ENCODE results near the gene MRPL12.

DNA sequence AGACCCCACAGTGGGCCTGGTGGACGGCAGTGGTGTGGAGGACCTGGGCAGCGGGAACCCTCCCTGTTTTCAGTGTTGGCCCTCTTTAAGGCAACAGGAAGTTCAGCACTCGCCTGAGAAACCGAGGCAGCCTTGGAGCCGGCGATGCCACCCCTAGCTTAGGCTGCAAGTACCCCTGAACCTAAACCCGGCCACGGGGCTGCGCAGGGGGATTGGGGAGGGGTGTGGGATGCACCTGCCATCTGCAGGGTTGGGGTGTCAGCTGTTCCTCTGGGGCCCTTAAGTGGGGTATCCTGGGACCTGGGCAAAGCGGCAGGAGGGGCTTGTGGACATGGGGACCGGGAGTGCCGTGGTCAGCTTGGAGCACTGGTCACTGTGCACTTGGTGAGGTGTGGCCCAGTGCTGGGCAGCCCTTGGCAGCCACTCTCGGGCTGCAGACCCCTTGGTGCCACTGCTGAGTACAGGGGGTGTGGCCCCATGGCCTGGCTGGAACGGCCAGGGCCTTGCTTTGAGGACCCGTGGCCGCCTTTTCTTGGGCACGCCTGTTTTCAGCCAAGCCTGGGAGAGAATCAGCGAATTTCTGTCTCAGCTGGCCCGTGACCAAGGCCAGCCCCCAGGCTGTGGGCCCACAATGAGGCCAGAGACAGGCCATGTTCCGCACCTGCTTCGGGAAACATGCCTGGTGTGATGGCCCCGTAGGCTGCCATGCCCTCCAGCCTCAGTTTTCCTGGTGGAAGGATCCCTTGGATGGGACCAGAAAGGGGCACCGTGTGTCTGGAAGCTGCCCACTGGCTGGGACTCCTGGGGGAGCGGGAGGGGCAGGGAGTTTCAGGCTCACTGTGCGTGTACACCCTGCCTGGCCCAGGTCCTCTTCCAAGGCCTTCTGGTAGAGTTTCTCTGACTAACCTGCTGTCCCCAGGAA is 4.8 kb downstream of the MRPL12 start:
- TF ChIP-seq, protein P1, sequence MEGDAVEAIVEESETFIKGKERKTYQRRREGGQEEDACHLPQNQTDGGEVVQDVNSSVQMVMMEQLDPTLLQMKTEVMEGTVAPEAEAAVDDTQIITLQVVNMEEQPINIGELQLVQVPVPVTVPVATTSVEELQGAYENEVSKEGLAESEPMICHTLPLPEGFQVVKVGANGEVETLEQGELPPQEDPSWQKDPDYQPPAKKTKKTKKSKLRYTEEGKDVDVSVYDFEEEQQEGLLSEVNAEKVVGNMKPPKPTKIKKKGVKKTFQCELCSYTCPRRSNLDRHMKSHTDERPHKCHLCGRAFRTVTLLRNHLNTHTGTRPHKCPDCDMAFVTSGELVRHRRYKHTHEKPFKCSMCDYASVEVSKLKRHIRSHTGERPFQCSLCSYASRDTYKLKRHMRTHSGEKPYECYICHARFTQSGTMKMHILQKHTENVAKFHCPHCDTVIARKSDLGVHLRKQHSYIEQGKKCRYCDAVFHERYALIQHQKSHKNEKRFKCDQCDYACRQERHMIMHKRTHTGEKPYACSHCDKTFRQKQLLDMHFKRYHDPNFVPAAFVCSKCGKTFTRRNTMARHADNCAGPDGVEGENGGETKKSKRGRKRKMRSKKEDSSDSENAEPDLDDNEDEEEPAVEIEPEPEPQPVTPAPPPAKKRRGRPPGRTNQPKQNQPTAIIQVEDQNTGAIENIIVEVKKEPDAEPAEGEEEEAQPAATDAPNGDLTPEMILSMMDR (IDR thresholded peaks at IDR 0.05; ENCODE audit: low read length): no peak
- TF ChIP-seq EZH2 (optimal IDR thresholded peaks at IDR 0.05; ENCODE audit: low read depth, low read length): no peak

Data from MM.1S (cell line).